H1 (cell line): ENCODE results near the gene GULP1. TPM values are rescaled to one million over a fixed set of nuclear protein-coding genes. Genes with fewer than 3 reads are reported as not detected.

Source experiments
- CTCF ChIA-PET: fragments of 300-600 bp; sonication (Branson Sonifier 250); formaldehyde crosslinking; loops from one replicate; lab custom pipeline; 2021; ENCODE audit not compliant: partially characterized antibody; lab: Charles Lee
- POLR2A ChIA-PET: fragments of 300-600 bp; sonication (Branson Sonifier 250); formaldehyde crosslinking; loops from one replicate; lab custom pipeline; 2021; ENCODE audit warnings: inconsistent platforms; ENCODE audit not compliant: partially characterized antibody; lab: Charles Lee
- DNase-seq, 2 experiments: peaks; one replicate each; pipeline versions ENCODE4 v3.0.0 to v3.0.0-alpha.2; 2010 to 2022; ENCODE audit warnings: low spot score in 2 of 2, low read depth in 1 of 2, mixed read lengths in 1 of 2
- FAIRE-seq: peaks from 2 replicates; lab custom pipeline; 2011; peaks lifted over from hg19 to GRCh38; lab: Jason Lieb, UNC
- H2AFZ ChIP-seq: 2 replicates; pipeline ENCODE4 v1.8.1; 2012; ENCODE audit warnings: low read length, inconsistent platforms
- H2AK5ac ChIP-seq: 2 replicates; pipeline ENCODE4 v1.6.1; 2013; ENCODE audit warnings: low read depth, low read length
- H2BK120ac ChIP-seq: replicated peaks from 2 replicates; pipeline ENCODE3; 2013; ENCODE audit warnings: low read depth, low read length, inconsistent platforms
- H2BK12ac ChIP-seq: 2 replicates; pipeline ENCODE4 v1.6.1; 2013; ENCODE audit warnings: low read depth, low read length
- H2BK15ac ChIP-seq: 2 replicates; pipeline ENCODE4 v1.6.1; 2013; ENCODE audit warnings: low read length
- H2BK20ac ChIP-seq: 2 replicates; pipeline ENCODE4 v1.6.1; 2013; ENCODE audit warnings: low read length
- H2BK5ac ChIP-seq: 2 replicates; pipeline ENCODE4 v1.6.1; 2013; ENCODE audit warnings: low read depth, low read length
- H3K14ac ChIP-seq: 2 replicates; pipeline ENCODE4 v1.6.1; 2013; ENCODE audit warnings: inconsistent platforms; ENCODE audit not compliant: insufficient read length
- H3K18ac ChIP-seq: 2 replicates; pipeline ENCODE4 v1.6.1; 2013; ENCODE audit warnings: low read length; ENCODE audit errors: extremely low read depth
- H3K23ac ChIP-seq: 2 replicates; pipeline ENCODE4 v1.6.1; 2013; ENCODE audit warnings: inconsistent platforms; ENCODE audit not compliant: insufficient read length
- H3K23me2 ChIP-seq: 2 replicates; pipeline ENCODE4 v1.6.1; 2013; ENCODE audit warnings: low read depth, low read length
- H3K27ac ChIP-seq: 2 replicates; pipeline ENCODE4 v1.6.1; 2011; ENCODE audit warnings: low read depth, low read length, inconsistent platforms
- H3K27me3 ChIP-seq, 4 experiments: replicated peaks in 1 of 4; 1 replicate in 1 of 4; 2 replicates in 3 of 4; pipeline versions ENCODE4 v1.6.1 to v1.8.1; 2011 to 2013; ENCODE audit warnings: low read length in 3 of 4, mild to moderate bottlenecking in 3 of 4, inconsistent platforms in 2 of 4, mixed read lengths in 2 of 4, moderate library complexity in 1 of 4; ENCODE audit not compliant: control insufficient read depth in 3 of 4, insufficient read depth in 3 of 4; ENCODE audit errors: extremely low read depth in 1 of 4
- H3K36me3 ChIP-seq, 4 experiments: 2 replicates each; pipeline versions ENCODE4 v1.6.1 to v1.8.1; 2011 to 2013; ENCODE audit warnings: mild to moderate bottlenecking in 4 of 4, low read length in 3 of 4, moderate library complexity in 2 of 4, control low read depth in 1 of 4, inconsistent platforms in 1 of 4; ENCODE audit not compliant: insufficient read depth in 4 of 4, control insufficient read depth in 2 of 4
- H3K4ac ChIP-seq: replicated peaks from 2 replicates; pipeline ENCODE3; 2013; ENCODE audit warnings: low read length, low read depth, mixed read lengths, inconsistent platforms; ENCODE audit not compliant: insufficient read length
- H3K4me1 ChIP-seq, 4 experiments: replicated peaks in 1 of 4; 1 replicate in 1 of 4; 2 replicates in 3 of 4; pipeline versions ENCODE4 v1.6.1 to v1.8.1; 2011 to 2013; ENCODE audit warnings: low read length in 3 of 4, inconsistent platforms in 2 of 4, mixed read lengths in 1 of 4; ENCODE audit not compliant: insufficient read depth in 4 of 4, control insufficient read depth in 3 of 4
- H3K4me2 ChIP-seq, 2 experiments: 2 replicates each; pipeline versions ENCODE4 v1.6.1 to v1.8.1; 2011 to 2013; ENCODE audit warnings: low read depth in 2 of 2, low read length in 2 of 2, control low read depth in 1 of 2, inconsistent platforms in 1 of 2, mild to moderate bottlenecking in 1 of 2; ENCODE audit not compliant: insufficient read depth in 1 of 2
- H3K4me3 ChIP-seq, 4 experiments: fragments of 200-600, 300-600 bp in 1 of 4; sonication (generic), shearing (Covaris generic), sonication (Bioruptor Twin) in 1 of 4; 2 replicates each; pipeline versions ENCODE4 v1.5.1 to v1.8.1; 2011 to 2016; ENCODE audit warnings: low read length in 4 of 4, low read depth in 3 of 4, control low read depth in 2 of 4, inconsistent platforms in 2 of 4, mild to moderate bottlenecking in 2 of 4, mixed read lengths in 1 of 4, moderate library complexity in 1 of 4; ENCODE audit not compliant: insufficient read depth in 2 of 4; ENCODE audit errors: extremely low read depth in 1 of 4
- H3K56ac ChIP-seq: replicated peaks from 2 replicates; pipeline ENCODE3; 2013; ENCODE audit warnings: low read depth, mild to moderate bottlenecking, mixed read lengths, low read length, inconsistent platforms; ENCODE audit not compliant: insufficient read length
- H3K79me1 ChIP-seq: 2 replicates; pipeline ENCODE4 v1.6.1; 2013; ENCODE audit warnings: low read depth, low read length, control low read depth
- H3K79me2 ChIP-seq, 2 experiments: 2 replicates each; pipeline versions ENCODE4 v1.6.1 to v1.8.1; 2012 to 2013; ENCODE audit warnings: low read length in 2 of 2, mild to moderate bottlenecking in 2 of 2, inconsistent platforms in 1 of 2; ENCODE audit not compliant: insufficient read depth in 2 of 2, control insufficient read depth in 1 of 2
- H3K9ac ChIP-seq, 4 experiments: replicated peaks in 1 of 4; 1 replicate in 1 of 4; 2 replicates in 3 of 4; pipeline versions ENCODE4 v1.6.1 to v1.8.1; 2011 to 2013; ENCODE audit warnings: low read depth in 3 of 4, low read length in 3 of 4, control low read depth in 2 of 4, mild to moderate bottlenecking in 2 of 4, moderate library complexity in 2 of 4, inconsistent platforms in 1 of 4; ENCODE audit errors: extremely low read depth in 1 of 4
- H3K9me3 ChIP-seq, 2 experiments: 2 replicates each; pipeline versions ENCODE4 v1.6.1 to v1.8.1; 2012 to 2013; ENCODE audit warnings: mild to moderate bottlenecking in 2 of 2, moderate library complexity in 2 of 2, control low read depth in 1 of 2, inconsistent platforms in 1 of 2, low read depth in 1 of 2, low read length in 1 of 2, mixed read lengths in 1 of 2; ENCODE audit not compliant: insufficient read depth in 2 of 2
- H4K20me1 ChIP-seq, 2 experiments: replicated peaks in 1 of 2; 2 replicates each; pipeline versions ENCODE3 to v1.8.1; 2011 to 2013; ENCODE audit warnings: inconsistent platforms in 2 of 2, low read length in 2 of 2, mild to moderate bottlenecking in 1 of 2; ENCODE audit not compliant: insufficient read depth in 2 of 2, control insufficient read depth in 1 of 2
- H4K5ac ChIP-seq: 2 replicates; pipeline ENCODE4 v1.6.1; 2013; ENCODE audit warnings: low read length, low read depth, mixed read lengths, inconsistent platforms; ENCODE audit not compliant: insufficient read length
- H4K8ac ChIP-seq: 2 replicates; pipeline ENCODE4 v1.8.0; 2013; ENCODE audit warnings: mild to moderate bottlenecking, moderate library complexity, low read length, inconsistent platforms; ENCODE audit not compliant: insufficient read depth; ENCODE audit errors: extremely low read depth
- H4K91ac ChIP-seq: replicated peaks from 2 replicates; pipeline ENCODE3; 2013; ENCODE audit warnings: low read length, mixed read lengths, inconsistent platforms; ENCODE audit not compliant: insufficient read length
- BACH1 ChIP-seq: IDR thresholded peaks from 2 replicates; pipeline ENCODE4 v1.6.1; 2012; ENCODE audit warnings: low read length, improper control_type of control experiment
- BRCA1 ChIP-seq: IDR thresholded peaks from 2 replicates; pipeline ENCODE4 v1.6.1; 2012; ENCODE audit warnings: low read depth, low read length, improper control_type of control experiment
- MAFK ChIP-seq: IDR thresholded peaks from 2 replicates; pipeline ENCODE4 v1.6.1; 2012; ENCODE audit warnings: low read depth, mild to moderate bottlenecking, improper control_type of control experiment, low read length
- WGBS, 2 experiments: shearing (Covaris generic) in 1 of 2; methylation state at CpG; one replicate each; pipeline versions ENCODE4 v1.1.6 to v1.1.7; 2013 to 2015; ENCODE audit warnings: low lambda C conversion rate in 2 of 2, mixed read lengths in 2 of 2, inconsistent platforms in 1 of 2, low coverage in 1 of 2, missing lambda C conversion rate in 1 of 2; ENCODE audit not compliant: insufficient replicate concordance in 2 of 2, insufficient coverage in 1 of 2, insufficient read length in 1 of 2; ENCODE audit errors: extremely low coverage in 1 of 2, missing lambda C conversion rate in 1 of 2; 5-methylcytosine and 5-hydroxymethylcytosine counted together
- polyA plus RNA-seq, 7 experiments: library from polyadenylated mRNA; depleted of rRNA in 3 of 7; stranded (reverse) in 5 of 7; unstranded in 2 of 7; fragments of >200 nt in 5 of 7; fragments of 200-250 nt in 2 of 7; gene quantifications; 1 replicate in 5 of 7; 2 replicates in 1 of 7; 4 replicates in 1 of 7; pipeline versions ENCODE4 v1.2.1 to v1.2.3, GENCODE V29; 2011 to 2013; ENCODE audit warnings: missing spikeins in 2 of 7, mixed read lengths in 2 of 7
- total RNA-seq: library from RNA; stranded (reverse); fragmentation: NEBNext Ultra II Directional; extraction: Animal tissue kit (Norgen Biotek cat#: 25700); gene quantifications from 2 replicates; pipeline ENCODE4 v1.2.1, GENCODE V29; 2021

Gene GULP1
- total and polyA plus RNA-seq, 2 of the 8 experiments (the other 6 are each of a cell fraction or from before 2014, with no cell fraction given): 69.7 to 139 TPM

DNA sequence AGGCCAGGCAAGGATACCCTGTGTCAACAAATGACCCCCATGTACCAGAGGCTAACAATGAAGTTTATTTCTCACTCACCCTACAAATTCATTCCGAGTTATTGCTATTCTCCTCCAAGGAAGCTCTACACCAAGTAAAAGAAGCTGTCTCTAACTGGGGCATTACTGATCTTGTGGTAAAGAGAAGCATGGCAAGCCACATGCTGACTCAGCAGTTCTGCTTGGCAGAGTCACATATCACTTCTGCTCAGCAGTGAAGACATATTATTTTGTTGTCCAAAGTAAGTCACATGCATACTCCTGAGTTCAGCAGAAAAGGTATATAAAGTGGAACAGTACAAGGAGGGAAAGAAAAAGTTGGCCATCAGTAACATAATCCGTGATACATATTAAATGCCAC is 315.8 kb downstream of the GULP1 start:
- ChIA-PET CTCF (no interaction called here), POLR2A (no interaction called here)
- Histone ChIP-seq H4K91ac (no peak overlapping the region), H4K20me1 (no peaks in the 10 kb centered on the region), H3K4me1 (no peaks in the 10 kb centered on the region), H3K4me3 (no peak overlapping the region), H3K4ac (no peak overlapping the region), H3K79me2 (no peaks in the 10 kb centered on the region), H2BK15ac (no peak overlapping the region), H3K56ac (no peak overlapping the region), H2BK120ac (no peak overlapping the region), H3K27ac (no peak overlapping the region), H4K8ac (no peak overlapping the region), H3K14ac (no peak overlapping the region), H3K18ac (no peak overlapping the region)
- 39% methylated on average over 2 of the region's 2 CpGs; no CpG with 5 or more reads in 1 of the 2 experiments for WGBS, 2 experiments
- TF ChIP-seq BRCA1 (no peak), MAFK (peak; percentile 100), BACH1 (peak; percentile 76)
- TF ChIP-seq, all 59 proteins: peak for 2
- no peak overlapping the region for H3K9ac ChIP-seq
- H3K9me3 ChIP-seq: 0 out of 4 replicates have a peak, but pooled peaks cover 0 to 2% of the 10 kb centered on the region in 2 experiments
- H2BK5ac ChIP-seq: no peak overlapping the region
- H2BK12ac ChIP-seq: no peak overlapping the region
- H3K36me3 ChIP-seq: no peaks in the 10 kb centered on the region
- no peak overlapping the region for H4K5ac ChIP-seq
- H3K23me2 ChIP-seq: no peaks in the 10 kb centered on the region; the same call in 1 of the 2 replicates
- H3K4me2 ChIP-seq: no peak overlapping the region
- H3K23ac ChIP-seq: no peak overlapping the region
- H2AFZ ChIP-seq: no peak overlapping the region
- DNase-seq: no peak
- no peak overlapping the region for H2AK5ac ChIP-seq
- no peak overlapping the region for H2BK20ac ChIP-seq
- peak; percentile 32 for FAIRE-seq
- H3K27me3 ChIP-seq: no peaks in the 10 kb centered on the region
- H3K79me1 ChIP-seq: no peaks in the 10 kb centered on the region
